Gastrocnemius medialis (tissue), 4 donors: Measurements from ENCODE around the gene MRPL50.

ENCODE experiments used
- CTCF ChIP-seq, 5 experiments: fragments of 450-650 bp in 3 of 5; fragments of 200-600 bp in 2 of 5; sonication (generic) in 2 of 5; IDR thresholded peaks in 4 of 5; conservative IDR thresholded peaks in 1 of 5; 1 replicate in 4 of 5; 2 replicates in 1 of 5; pipeline ENCODE4 v1.5.1; 2016 to 2019; ENCODE audit warnings: antibody characterized with exemption in 5 of 5, mild to moderate bottlenecking in 3 of 5, moderate library complexity in 3 of 5
- POLR2A ChIP-seq, 2 donors: fragments of 450-650 bp; IDR thresholded peaks; one replicate each; pipeline ENCODE4 v1.6.1; 2017; ENCODE audit warnings: antibody characterized with exemption in 2 of 2, mild to moderate bottlenecking in 2 of 2, moderate library complexity in 2 of 2

GRCh38 chr9:101403516-101404285, 5.3 kb upstream of the MRPL50 start:
- no peak for TF ChIP-seq CTCF (IDR thresholded peaks at IDR 0.05 in 4 of 5, conservative IDR thresholded peaks at IDR 0.05 in 1 of 5)
- TF ChIP-seq POLR2A (IDR thresholded peaks at IDR 0.05): no peak
